HG02885 (cell line): Measurements from ENCODE around the gene DOCK10.

Source experiments
- ATAC-seq: cut with Tn5 transposase; IDR thresholded peaks from one replicate; pipeline ENCODE4 v1.9.1; 2021; ENCODE audit warnings: mild to moderate bottlenecking; ENCODE audit not compliant: unreplicated experiment, poor library complexity

Gene DOCK10

GRCh38 chr2:224846686-224847085, 195.6 kb downstream of the DOCK10 start:
- no peak for ATAC-seq

GRCh38 chr2:224846161-224846560, 196.1 kb downstream of the DOCK10 start:
- no peak for ATAC-seq

- ATAC-seq, result no peak
These were observed 199.1 kb downstream of the DOCK10 start for GRCh38 chr2:224843141-224843540.

GRCh38 chr2:224841910-224842309, 200.4 kb downstream of the DOCK10 start:
- no peak for ATAC-seq

GRCh38 chr2:224838335-224838734, 203.9 kb downstream of the DOCK10 start:
- no peak for ATAC-seq

- no peak for ATAC-seq
These were observed 204.7 kb downstream of the DOCK10 start for GRCh38 chr2:224837558-224837957.

- no peak for ATAC-seq
These were observed 205.2 kb downstream of the DOCK10 start for GRCh38 chr2:224837066-224837465.

- no peak for ATAC-seq
These were observed 206.0 kb downstream of the DOCK10 start for GRCh38 chr2:224836263-224836662.

- no peak for ATAC-seq
These were observed 206.9 kb downstream of the DOCK10 start for GRCh38 chr2:224835405-224835804.

- ATAC-seq, result no peak
These were observed 208.3 kb downstream of the DOCK10 start for GRCh38 chr2:224833986-224834385.

- ATAC-seq, result no peak
These were observed 210.1 kb downstream of the DOCK10 start for GRCh38 chr2:224832207-224832606.

GRCh38 chr2:224831530-224831929, 210.7 kb downstream of the DOCK10 start:
- ATAC-seq, result no peak

- no peak for ATAC-seq
These were observed 221.8 kb downstream of the DOCK10 start for GRCh38 chr2:224820283-224820991.

- no peak for ATAC-seq
These were observed 223.2 kb downstream of the DOCK10 start for GRCh38 chr2:224819075-224819474.

GRCh38 chr2:224817676-224818075, 224.6 kb downstream of the DOCK10 start:
- no peak for ATAC-seq

GRCh38 chr2:224816816-224817215, 225.5 kb downstream of the DOCK10 start:
- no peak for ATAC-seq

GRCh38 chr2:224813578-224813977, 228.7 kb downstream of the DOCK10 start:
- ATAC-seq, result no peak

GRCh38 chr2:224807153-224807964, 234.9 kb downstream of the DOCK10 start:
- no peak for ATAC-seq

GRCh38 chr2:224803930-224804329, 238.3 kb downstream of the DOCK10 start:
- no peak for ATAC-seq

GRCh38 chr2:224802407-224802806, 239.9 kb downstream of the DOCK10 start:
- ATAC-seq, result no peak

- no peak for ATAC-seq
These were observed 240.9 kb downstream of the DOCK10 start for GRCh38 chr2:224801360-224801759.

- no peak for ATAC-seq
These were observed 242.6 kb downstream of the DOCK10 start for GRCh38 chr2:224799691-224800090.
